NCI-H1417 treated with DMSO at 0.1 percent for 48 hours (cell line): ENCODE data around the gene ZNF831.

Experiments used
- DNase-seq: peaks from one replicate; lab custom pipeline; 2025; lab: John Stamatoyannopoulos, UW

Gene ZNF831

GRCh38 chr20:59157531-59157930, 6.1 kb upstream of the ZNF831 start:
- no peak for DNase-seq

- no peak for DNase-seq
Observed at GRCh38 chr20:59157961-59158541, 5.6 kb upstream of the ZNF831 start.

- no peak for DNase-seq
Observed at GRCh38 chr20:59158673-59159072, 4.9 kb upstream of the ZNF831 start.

- DNase-seq = no peak
Observed at GRCh38 chr20:59159091-59159490, 4.5 kb upstream of the ZNF831 start.

- peak; percentile 42 for DNase-seq
Observed at GRCh38 chr20:59159493-59160376, 3.9 kb upstream of the ZNF831 start.

GRCh38 chr20:59160389-59161115, 3.1 kb upstream of the ZNF831 start:
- no peak for DNase-seq

GRCh38 chr20:59161721-59162120, 1.9 kb upstream of the ZNF831 start:
- no peak for DNase-seq

- no peak for DNase-seq
Observed at GRCh38 chr20:59164686-59165391, 1.2 kb downstream of the ZNF831 start.

GRCh38 chr20:59165396-59165795, 1.8 kb downstream of the ZNF831 start:
- no peak for DNase-seq

GRCh38 chr20:59165891-59166709, 2.5 kb downstream of the ZNF831 start:
- no peak for DNase-seq

GRCh38 chr20:59170406-59171349, 7.1 kb downstream of the ZNF831 start:
- DNase-seq = no peak

GRCh38 chr20:59171986-59172385, 8.4 kb downstream of the ZNF831 start:
- DNase-seq = no peak

- no peak for DNase-seq
Observed at GRCh38 chr20:59173938-59174491, 10.4 kb downstream of the ZNF831 start.

GRCh38 chr20:59175002-59175401, 11.4 kb downstream of the ZNF831 start:
- no peak for DNase-seq

GRCh38 chr20:59175861-59176260, 12.2 kb downstream of the ZNF831 start:
- DNase-seq = no peak

- DNase-seq = no peak
Observed at GRCh38 chr20:59176812-59177211, 13.2 kb downstream of the ZNF831 start.

- DNase-seq = no peak
Observed at GRCh38 chr20:59177266-59178250, 13.9 kb downstream of the ZNF831 start.

GRCh38 chr20:59178983-59179595, 15.5 kb downstream of the ZNF831 start:
- no peak for DNase-seq
